Activated gamma-delta T cell (primary cell): ENCODE measurements around the gene MRC1.

ENCODE experiments used
- DNase-seq: peaks from one replicate; lab custom pipeline; 2025; lab: John Stamatoyannopoulos, UW

Gene MRC1

DNA sequence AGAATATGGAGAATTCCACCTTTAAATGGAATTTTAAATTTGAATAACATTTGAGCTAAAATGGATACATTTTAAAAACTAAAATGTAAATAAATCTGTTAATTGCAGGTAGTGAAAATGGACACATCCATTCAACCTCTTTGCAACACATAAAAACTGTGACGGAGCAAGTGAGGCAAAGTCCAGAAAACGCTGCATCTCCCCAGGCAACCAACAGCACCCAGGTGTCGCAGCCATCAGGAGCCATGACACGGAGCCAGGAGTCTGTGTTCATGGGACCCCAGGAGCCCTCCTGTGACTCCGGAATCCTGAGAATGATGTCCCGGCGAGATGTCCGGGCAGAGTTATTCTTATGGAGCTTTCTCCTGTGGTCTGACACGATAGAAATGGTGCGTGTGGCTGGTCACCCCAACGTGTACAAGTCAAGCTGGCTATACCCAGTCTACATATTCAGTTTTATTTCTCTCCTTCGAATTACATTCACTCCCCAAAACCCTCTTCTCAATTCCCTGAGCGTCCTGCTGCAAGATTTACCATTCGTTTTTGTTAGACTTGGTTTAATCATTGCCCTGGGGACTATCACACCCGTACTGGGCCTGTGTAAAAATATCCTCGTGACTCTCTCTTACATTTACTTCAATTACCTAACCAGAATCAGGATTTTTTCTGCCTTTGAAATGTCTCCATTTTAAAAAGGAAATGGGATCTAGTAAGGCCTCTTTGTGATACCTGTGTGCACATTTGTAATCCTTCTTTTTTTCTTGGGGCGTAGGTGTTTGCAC, 13.1 kb upstream of the MRC1 start:
- no peak for DNase-seq

- no peak for DNase-seq
Measured at GRCh38 chr10:17801507-17801906, 7.6 kb upstream of the MRC1 start.

DNA sequence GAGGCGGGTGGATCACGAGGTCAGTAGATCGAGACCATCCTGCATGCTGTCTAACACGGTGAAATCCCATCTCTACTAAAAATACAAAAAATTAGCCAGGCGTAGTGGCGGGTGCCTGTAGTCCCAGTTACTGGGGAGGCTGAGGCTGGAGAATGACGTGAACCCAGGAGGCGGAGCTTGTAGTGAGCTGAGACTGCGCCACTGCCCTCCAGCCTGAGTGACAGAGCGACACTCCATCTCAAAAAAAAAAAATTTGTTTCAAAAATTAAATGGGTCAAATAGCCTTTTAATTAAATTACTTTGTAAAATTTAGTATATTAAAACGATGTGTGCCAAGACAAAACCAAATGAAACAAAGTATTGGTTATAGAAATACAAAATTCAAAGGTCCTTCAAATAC, 6.8 kb upstream of the MRC1 start:
- DNase-seq = no peak

DNA sequence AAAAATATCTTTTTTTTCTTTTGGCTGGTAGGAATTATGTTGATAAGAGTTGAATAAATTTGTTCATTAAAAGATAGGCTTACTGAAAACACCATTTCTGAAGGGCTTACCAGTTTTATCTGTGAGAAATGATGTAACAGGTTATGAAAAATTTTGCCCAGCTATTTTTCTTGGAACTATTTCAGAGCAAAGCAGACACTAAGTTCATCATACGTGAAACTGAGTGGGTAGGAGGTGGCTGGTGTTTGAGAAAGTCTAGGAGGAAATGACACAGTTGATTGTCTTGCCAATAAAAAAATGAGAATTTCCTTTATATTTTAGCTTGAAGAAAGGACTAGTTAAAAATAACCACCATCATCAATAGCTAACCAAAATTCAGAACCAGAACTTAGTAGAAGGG, 6.2 kb upstream of the MRC1 start:
- DNase-seq = no peak

DNA sequence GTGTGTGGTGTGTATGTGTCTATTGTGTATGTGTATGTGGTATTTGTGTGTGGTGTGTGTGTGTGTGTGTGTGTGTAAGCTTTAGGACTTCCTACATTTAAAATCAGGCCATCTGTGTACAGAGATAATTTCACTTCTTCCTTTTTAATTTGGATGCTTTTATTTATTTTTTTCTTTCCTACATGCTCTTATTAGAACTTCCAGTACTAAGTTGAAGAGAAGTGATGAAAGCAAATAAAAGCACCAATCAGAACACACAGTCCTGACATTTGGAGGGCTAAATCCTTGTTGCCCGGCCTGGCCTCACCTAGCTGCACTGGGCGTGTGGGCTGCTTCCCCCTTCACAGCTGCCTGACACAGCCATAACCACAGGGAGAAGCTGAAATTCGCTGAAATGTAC, 3.8 kb upstream of the MRC1 start:
- DNase-seq = no peak

GRCh38 chr10:17805921-17806577, 3.1 kb upstream of the MRC1 start:
- no peak for DNase-seq

DNA sequence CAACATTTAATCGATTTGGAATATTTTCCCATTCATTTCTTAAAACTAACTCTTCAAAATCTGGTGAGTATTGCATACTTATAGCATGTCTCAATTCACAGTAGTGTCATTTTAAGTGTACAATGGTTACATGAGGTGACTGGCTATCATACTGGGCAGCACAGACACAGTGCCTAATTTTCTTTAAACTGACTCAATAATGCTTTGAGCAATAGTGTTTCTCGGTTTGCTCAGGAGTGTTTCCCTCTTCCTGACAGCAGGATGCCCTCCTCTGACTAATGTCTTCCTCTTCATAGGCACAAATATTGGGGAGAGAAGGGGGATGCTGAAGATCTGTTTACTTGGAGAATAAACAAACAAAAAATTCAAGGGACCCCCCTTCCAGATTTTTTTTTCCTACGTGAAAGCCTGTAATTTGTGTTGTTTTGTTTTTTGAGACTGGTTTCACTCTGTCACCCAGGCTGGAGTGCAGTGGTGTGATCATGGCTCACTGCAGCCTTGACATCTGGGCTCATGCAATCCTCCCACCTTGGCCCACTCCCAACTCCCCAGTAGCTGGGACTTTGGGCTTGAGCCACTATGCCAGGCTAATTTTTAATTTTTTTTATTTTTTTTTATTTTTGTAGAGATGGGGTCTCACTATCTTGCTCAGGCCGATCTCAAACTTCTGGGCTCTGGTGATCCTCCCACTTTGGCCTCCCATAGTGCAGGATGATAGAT, 2.2 kb downstream of the MRC1 start:
- DNase-seq = no peak

DNA sequence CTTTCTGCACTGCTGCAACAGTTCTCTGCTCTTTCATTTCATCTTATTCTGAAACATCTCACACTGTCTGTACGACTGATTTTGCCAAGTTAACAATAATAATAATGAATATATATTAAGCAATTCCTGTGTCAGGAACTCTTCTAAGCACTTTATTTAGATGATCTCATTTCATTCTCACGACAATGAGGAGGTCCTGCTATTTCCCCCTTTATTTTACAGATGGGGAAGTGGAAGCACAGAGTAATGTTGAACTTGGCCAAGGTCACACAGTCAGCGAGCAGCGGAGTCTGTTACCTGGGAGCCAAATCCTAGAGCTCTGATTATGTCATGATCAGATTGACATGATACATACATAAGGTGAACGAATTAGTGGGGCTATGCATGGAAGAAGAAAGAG, 5.8 kb downstream of the MRC1 start:
- DNase-seq = no peak

DNA sequence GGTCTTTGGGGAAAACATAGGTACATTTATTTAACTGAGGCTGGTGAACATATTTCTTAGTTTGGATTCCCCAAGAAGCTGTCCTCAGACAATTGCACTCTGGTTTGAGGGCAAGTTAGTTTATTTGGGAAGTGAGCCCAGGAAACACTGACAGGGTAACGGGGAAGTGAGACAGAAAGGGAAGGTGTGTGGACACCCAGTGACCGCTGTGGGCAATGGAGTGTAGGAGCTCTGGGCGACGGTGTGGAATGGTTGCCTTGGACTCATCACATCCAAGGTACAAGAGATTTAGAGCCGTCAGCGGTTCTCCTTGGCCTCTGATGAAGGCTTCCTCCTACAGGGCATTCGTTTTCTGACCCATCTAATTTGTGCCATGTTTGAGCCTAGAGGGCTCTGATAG, 7.1 kb downstream of the MRC1 start:
- DNase-seq = no peak

DNA sequence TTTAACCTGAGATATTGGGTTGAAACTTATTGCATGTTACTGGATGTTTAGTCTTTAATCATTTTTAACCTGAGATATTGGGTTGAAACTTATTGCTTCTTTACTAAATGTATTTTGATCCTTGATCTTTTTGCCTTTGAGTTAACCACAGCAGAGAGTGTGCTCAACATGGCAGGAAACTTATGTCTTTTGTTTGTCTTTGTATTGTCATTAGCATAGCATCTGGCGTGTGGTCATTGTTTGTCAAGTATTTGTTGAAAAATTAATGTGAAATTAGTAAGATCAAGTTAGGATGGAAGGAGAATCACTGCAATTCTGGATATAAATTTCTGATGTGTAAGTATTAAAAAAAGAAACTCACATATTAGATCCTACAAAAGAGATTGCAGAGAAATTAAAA, 8.2 kb downstream of the MRC1 start:
- no peak for DNase-seq

DNA sequence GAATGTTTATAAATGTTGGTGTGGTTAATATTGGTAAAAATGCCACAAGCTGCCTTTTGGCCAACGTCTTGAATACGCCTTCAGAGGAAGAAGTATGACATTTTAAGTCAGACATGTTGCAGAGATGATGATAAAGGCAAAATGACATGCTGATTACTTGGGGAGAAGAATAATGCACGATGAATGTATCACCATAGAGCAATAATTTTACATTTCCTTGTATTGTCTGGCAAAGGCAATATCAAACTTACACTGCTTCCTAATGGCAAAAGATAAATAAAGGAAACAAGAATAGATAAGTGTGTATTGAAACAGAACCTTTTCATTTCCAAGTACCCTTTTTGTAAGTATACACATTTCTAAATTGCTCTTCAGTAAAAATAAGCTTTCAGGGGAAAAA, 8.6 kb downstream of the MRC1 start:
- DNase-seq = no peak

DNA sequence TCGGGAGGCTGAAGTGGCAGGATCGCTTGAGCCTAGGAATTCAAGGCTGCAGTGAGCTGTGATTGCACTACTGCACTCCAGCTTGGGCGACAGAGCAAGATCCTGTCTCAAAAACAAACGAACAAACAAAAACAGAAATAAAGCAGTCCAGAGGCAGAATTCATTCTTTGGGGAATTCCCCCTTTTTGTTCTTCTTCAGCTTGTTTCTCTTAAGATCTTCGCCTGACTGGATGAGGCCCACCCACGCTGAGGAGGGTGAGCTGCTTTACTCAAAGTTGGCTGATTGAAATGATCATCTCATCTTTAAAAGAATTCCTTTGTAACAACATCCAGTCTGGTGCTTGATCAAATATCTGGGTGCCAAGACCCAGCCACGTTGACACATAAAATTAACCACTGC, 10.7 kb downstream of the MRC1 start:
- DNase-seq = no peak

- DNase-seq = no peak
Measured at GRCh38 chr10:17820943-17821342, 11.8 kb downstream of the MRC1 start.

GRCh38 chr10:17821893-17822292, 12.7 kb downstream of the MRC1 start:
- DNase-seq = no peak

GRCh38 chr10:17831341-17831740, 22.2 kb downstream of the MRC1 start:
- no peak for DNase-seq

DNA sequence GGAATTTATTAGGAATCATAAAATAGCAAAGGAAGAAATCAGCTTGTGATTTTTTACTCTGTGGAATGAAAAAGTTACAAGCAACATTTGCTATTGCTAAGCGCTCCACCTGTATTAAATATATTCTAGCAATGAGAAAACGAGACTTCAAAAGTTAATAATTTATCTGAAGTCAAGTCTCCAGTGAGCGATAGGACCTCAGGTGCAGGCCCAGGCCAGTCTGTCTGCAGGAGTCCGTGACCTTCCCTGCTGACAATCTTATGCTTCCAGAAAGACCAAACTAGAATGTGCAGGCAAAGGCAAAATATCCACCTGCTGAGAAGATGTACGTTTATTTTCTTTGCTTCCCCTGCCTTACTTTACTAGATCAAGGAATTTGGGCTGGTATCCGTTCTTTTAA, 22.7 kb downstream of the MRC1 start:
- no peak for DNase-seq

DNA sequence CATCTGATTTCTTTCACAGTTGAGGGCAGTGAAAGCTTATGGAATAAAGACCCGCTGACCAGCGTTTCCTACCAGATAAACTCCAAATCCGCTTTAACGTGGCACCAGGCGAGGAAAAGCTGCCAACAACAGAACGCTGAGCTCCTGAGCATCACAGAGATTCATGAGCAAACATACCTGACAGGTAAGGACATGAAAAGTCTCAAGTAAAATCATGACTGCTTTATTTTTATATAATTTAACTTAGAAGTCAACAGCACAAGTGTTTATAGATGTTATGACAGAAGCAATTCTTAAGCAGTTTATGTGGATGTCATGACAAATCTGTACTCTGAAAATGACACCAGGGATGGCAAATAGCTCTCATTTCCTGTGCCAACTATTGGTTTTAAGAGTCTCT, 24.5 kb downstream of the MRC1 start:
- no peak for DNase-seq

GRCh38 chr10:17835688-17836087, 26.5 kb downstream of the MRC1 start:
- no peak for DNase-seq

GRCh38 chr10:17836942-17837341, 27.8 kb downstream of the MRC1 start:
- no peak for DNase-seq

DNA sequence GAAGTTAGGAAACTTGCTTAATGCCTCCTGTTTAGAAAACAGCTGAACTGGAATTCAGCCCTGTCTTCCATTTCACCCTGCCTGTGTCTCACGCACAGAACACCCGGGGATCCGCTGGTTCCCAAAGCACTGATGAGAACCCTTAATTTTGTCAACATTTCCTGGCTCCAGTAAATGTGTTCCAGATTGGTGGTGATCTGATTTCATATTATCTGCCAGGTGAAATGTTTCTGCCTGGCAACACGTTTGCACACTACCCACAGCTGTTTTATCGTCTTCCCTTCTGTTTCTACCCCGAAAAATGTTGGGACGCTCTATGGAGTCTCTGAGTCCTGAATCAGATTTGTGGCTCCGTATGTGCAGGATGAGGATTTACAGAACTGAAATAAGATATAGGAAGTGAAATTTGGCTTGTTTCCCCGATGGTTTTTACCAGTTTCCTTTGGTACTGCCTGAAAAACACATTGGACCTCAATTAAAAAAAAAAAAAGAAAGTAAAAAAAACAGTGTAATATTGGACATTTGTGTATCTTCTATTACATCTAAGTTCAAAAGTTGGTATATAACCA, 29.0 kb downstream of the MRC1 start:
- no peak for DNase-seq

- DNase-seq = no peak
Measured at GRCh38 chr10:17841050-17841449, 31.9 kb downstream of the MRC1 start.

DNA sequence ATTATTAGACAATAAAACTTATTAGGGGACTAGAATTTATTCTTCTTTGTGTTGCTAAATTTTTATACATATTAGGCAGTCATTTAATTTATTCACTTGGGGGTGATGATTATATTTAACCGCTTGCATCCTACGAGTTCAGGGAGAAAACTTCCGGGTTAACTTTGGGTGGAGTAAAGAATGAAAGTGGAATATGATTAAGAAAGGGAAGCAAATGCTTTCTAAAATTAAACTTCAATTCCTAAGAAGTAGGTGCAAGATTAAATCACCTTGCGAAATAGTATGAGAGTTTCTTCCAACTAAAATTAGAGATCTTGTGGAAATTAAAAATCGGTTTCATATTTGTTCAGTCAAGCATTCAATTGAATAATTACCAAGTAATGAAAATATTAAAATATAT, 33.5 kb downstream of the MRC1 start:
- no peak for DNase-seq
